Measurements from ENCODE around the gene POU5F2. TPM values are rescaled to one million over a fixed set of nuclear protein-coding genes. Genes with fewer than 3 reads are reported as not detected.

Gene POU5F2
- polyA plus RNA-seq, 2 of the 4 experiments (the other 2 are of a cell fraction), result 0.10 TPM; not detected in 1

DNA sequence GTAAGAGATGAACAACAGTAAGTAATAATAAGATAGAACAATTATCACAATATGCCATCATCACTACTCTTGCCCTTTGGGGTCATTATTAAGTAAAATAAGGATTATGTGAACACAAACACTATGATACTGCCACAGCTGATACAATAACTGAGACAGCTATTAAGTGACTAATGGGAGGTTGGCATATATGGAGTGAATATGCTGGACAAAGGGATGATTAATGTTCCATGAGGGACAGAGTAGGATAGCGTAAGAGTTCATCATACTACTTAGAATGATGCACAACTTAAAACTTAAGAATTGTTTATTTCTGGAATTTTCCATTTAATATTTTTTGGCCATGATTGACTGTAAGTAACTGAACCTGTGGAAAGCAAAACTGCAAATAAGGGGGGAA is 16.6 kb downstream of the POU5F2 start:
- Histone ChIP-seq H3K4me3 (no peak overlapping the region), H3K27ac (no peak overlapping the region), H3K9me3 (no peaks in the 10 kb centered on the region), H3K4me1 (peaks cover 3% of the 10 kb centered on the region; the same call in 1 of the 3 replicates), H3K4me2 (no peak overlapping the region)
- no peak for ATAC-seq
- peak; percentile 13 for FAIRE-seq
- TF ChIP-seq, protein P1, sequence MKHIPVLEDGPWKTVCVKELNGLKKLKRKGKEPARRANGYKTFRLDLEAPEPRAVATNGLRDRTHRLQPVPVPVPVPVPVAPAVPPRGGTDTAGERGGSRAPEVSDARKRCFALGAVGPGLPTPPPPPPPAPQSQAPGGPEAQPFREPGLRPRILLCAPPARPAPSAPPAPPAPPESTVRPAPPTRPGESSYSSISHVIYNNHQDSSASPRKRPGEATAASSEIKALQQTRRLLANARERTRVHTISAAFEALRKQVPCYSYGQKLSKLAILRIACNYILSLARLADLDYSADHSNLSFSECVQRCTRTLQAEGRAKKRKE (CRISPR knock-in tag; IDR thresholded peaks at IDR 0.05; ENCODE audit: low read depth), result no peak
- TF ChIP-seq ZC3H11A (IDR thresholded peaks at IDR 0.05), result no peak
- TF ChIP-seq, protein P2, sequence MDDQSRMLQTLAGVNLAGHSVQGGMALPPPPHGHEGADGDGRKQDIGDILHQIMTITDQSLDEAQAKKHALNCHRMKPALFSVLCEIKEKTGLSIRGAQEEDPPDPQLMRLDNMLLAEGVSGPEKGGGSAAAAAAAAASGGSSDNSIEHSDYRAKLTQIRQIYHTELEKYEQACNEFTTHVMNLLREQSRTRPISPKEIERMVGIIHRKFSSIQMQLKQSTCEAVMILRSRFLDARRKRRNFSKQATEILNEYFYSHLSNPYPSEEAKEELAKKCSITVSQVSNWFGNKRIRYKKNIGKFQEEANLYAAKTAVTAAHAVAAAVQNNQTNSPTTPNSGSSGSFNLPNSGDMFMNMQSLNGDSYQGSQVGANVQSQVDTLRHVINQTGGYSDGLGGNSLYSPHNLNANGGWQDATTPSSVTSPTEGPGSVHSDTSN (IDR thresholded peaks at IDR 0.05), result no peak
- no peak for TF ChIP-seq EHF (CRISPR knock-in tag; IDR thresholded peaks at IDR 0.05)
- no peak for TF ChIP-seq KDM1A (IDR thresholded peaks at IDR 0.05; ENCODE audit: low read depth)
- no peak for TF ChIP-seq PHF8 (IDR thresholded peaks at IDR 0.05; ENCODE audit: borderline replicate concordance, low read depth)
- no peak for TF ChIP-seq POLR2A (IDR thresholded peaks at IDR 0.05; ENCODE audit: low read length)
- no peak for TF ChIP-seq TP53 (CRISPR knock-in tag; IDR thresholded peaks at IDR 0.05)
- no peak for TF ChIP-seq MAZ (IDR thresholded peaks at IDR 0.05; ENCODE audit: borderline replicate concordance, low read depth, low read length)
- WGBS (ENCODE audit: missing lambda C conversion rate), result 67% methylated on average over 1 of the region's 1 CpG
- POLR2A ChIA-PET, result no interaction called here
- CTCF ChIA-PET, result no interaction called here
- no peak for DNase-seq (ENCODE audit: low read depth in 1 of 2, low spot score in 1 of 2)

DNA sequence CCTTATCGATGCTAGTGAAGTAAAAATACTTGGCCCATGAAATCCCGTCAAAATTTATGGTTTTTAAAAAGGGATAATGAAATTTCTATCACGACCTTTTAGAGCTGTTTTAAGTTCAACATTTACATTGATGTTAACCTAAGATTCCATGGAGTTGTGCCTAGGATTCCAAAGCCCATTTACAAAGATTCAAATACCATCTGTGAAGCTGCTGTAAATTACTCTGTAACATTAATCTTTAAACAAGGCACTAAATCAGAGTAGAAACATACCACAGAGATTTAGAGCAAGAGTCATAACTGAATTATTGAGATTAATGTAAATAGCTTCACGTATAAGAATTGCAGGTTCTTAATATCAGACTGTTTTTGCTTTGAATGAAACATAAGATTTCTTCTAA is 17.7 kb downstream of the POU5F2 start:
- ChIA-PET CTCF (interaction anchor here (0.6 kb wide), 1 partner anchor 824 kb away, joined by 3 read pairs; no protein-coding TSS in a partner anchor), POLR2A (no interaction called here)
- TF ChIP-seq EHMT2 (IDR thresholded peaks at IDR 0.05; ENCODE audit: low read depth) (no peak), MAZ (IDR thresholded peaks at IDR 0.05; ENCODE audit: borderline replicate concordance, low read depth, low read length) (no peak), TFCP2L1 (CRISPR knock-in tag; IDR thresholded peaks at IDR 0.05) (no peak), NPAS2 (CRISPR knock-in tag; IDR thresholded peaks at IDR 0.05; ENCODE audit: borderline replicate concordance) (no peak), RARB (CRISPR knock-in tag; IDR thresholded peaks at IDR 0.05) (no peak), KDM1A (IDR thresholded peaks at IDR 0.05; ENCODE audit: low read depth) (no peak), RAD21 (conservative IDR thresholded peaks at IDR 0.05 in 1 of 2, IDR thresholded peaks at IDR 0.05 in 1 of 2) (no peak), GATA3 (IDR thresholded peaks at IDR 0.05; ENCODE audit: borderline replicate concordance) (no peak)
- Histone ChIP-seq H3K4me1 (peaks cover 3% of the 10 kb centered on the region; the same call in 1 of the 3 replicates), H3K27ac (no peak overlapping the region), H3K9me3 (no peaks in the 10 kb centered on the region), H3K4me3 (no peak overlapping the region), H3K4me2 (no peak overlapping the region)
- DNase-seq (ENCODE audit: low read depth in 1 of 2, low spot score in 1 of 2), result no peak
- 68% methylated on average over 4 of the region's 4 CpGs for WGBS (ENCODE audit: missing lambda C conversion rate)
- no peak for ATAC-seq
- no peak for FAIRE-seq

DNA sequence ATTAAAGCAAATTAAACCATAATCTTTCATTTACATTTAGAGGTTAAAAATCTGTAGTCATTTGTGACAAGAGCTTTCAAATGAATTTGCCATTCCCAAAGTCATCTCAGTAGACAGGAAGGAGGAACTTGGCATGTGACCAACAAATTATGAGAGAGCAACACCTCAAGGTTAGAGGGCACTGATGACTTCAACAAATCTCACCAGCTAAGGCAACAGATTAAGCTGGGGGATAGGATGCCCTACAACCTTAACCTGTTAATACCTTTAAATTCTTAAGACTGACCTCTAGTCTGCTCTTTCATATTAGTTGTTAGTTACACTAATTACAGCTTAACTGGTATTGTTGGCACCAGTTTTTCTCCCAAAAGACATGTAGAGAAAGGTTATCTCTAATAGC is 18.4 kb downstream of the POU5F2 start:
- no peak overlapping the region for H3K27ac ChIP-seq
- no peak overlapping the region for H3K4me2 ChIP-seq
- H3K4me3 ChIP-seq, result no peak overlapping the region
- TF ChIP-seq FOXS1 (CRISPR knock-in tag; IDR thresholded peaks at IDR 0.05), result no peak
- TF ChIP-seq FOSB (CRISPR knock-in tag; IDR thresholded peaks at IDR 0.05), result no peak
- no peak for TF ChIP-seq CBX2 (IDR thresholded peaks at IDR 0.05; ENCODE audit: borderline replicate concordance, low read depth)
- TF ChIP-seq, protein P2 (IDR thresholded peaks at IDR 0.05), result no peak
- no peaks in the 10 kb centered on the region for H3K9me3 ChIP-seq
- no peak for ATAC-seq
- no peak for FAIRE-seq
- DNase-seq (ENCODE audit: low read depth in 1 of 2, low spot score in 1 of 2), result no peak
- H3K4me1 ChIP-seq, result peaks cover 3% of the 10 kb centered on the region; the same call in 1 of the 3 replicates
- CTCF ChIA-PET, result interaction anchor here (0.6 kb wide), 2 partner anchors 78 to 825 kb away, joined by 3 to 4 read pairs; no protein-coding TSS in a partner anchor
- POLR2A ChIA-PET, result no interaction called here
